Anterior cingulate cortex (tissue), 58 donors: Measurements from ENCODE around the gene RIMS3.

Experiments used
- DNase-seq, 58 donors: peaks; one replicate each; lab custom pipeline; 2025; lab: John Stamatoyannopoulos, UW

RIMS3 gene

GRCh38 chr1:40658751-40659648 is 6.5 kb downstream of the RIMS3 start:
- no peak for DNase-seq

- no peak for DNase-seq
These were observed 8.4 kb downstream of the RIMS3 start for GRCh38 chr1:40657046-40657445.

DNA sequence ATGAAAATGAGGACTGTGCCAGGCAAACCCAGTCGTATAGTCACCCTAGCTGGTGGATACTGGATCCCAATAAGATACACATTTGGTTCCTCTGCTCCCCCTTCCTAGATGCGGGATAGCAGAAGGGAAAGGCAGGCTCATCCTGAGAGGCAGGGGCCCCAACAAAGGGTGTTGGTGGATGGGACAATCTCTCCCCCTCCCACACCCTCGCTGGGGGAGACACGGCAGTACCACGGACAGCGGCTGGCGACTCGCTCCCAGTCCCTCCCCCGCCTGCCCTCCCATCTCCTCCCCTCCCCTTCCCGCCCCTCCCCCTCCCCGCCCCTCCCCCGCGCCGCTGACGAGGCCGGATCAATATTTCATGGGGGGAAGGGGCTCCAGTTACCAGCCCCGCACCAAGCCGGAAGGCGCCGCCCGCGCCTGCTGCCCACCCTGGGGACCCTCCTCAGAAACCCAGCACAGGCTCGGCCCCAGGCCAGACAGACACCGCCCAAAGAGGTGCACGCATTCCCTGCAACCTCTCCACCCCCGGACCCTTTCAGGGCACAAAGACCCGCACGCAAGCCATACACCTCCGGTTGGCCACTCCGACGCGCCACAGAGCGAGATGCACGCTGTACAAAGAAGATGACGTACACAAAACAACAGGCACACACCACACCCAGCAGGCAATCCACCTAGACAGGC is 11.5 kb downstream of the RIMS3 start:
- peak in 1 of 58 donors; percentile 43 for DNase-seq

GRCh38 chr1:40652979-40653378 is 12.5 kb downstream of the RIMS3 start:
- DNase-seq: no peak

DNA sequence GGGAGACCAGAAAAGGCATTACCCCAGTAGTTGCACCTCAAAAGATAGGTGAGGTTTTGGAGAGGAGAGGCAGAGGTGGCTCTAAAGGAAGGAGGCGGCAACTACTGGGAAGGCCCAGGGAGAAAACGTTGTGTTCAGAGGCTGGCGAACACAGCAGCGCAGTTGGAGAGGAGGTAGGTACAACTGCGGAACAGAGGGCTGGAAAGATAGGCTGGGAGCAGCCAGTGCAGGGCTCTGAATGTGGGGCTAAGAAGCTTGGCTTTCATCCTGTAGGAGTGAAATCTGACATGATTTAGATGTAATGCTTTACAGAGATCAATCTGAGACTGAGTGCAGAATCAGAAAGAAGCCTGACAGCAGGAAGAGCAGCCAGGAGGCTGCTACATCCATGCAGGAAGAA is 13.0 kb downstream of the RIMS3 start:
- peak in 2 of 58 donors; percentile 33 to 34 for DNase-seq

DNA sequence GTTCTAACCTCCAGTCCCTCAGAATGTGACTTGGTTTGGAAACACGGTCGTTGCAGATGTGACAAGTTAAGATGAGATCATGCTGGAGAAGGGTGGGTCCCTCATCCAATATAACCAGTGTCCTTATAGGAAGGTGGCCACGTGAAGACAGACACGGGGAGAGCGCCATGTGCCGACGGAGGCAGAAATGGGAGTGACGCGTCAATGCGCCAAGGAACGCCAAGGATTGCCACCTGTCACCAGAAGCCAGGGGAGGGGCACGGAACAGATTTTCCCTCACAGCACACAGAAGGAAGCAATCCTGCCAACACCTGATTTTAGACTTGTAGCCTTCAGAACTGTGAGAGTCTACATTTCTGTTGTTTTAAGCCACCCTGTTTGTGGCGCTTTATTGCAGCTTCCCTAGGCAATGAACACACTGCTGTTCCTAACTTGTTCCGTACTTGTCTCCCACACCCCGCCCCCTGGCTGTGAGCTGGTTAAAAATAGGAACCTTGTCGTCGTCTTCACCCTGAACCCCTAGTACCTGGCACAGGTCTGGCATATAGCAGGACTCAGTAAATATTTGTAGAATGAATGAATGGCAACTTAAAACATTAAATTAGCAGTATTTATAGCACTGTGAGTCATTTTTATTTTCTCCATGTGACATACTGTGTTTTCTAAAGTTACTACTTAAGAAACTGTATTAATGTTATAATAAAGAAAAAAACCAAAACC is 14.2 kb downstream of the RIMS3 start:
- peak in 35 of 58 donors; percentile 8 to 81 (median 43) for DNase-seq

GRCh38 chr1:40650075-40650474 is 15.4 kb downstream of the RIMS3 start:
- DNase-seq: no peak

- DNase-seq: peak in 8 of 58 donors; percentile 19 to 58 (median 32)
These were observed 15.9 kb downstream of the RIMS3 start for GRCh38 chr1:40649592-40649930.

GRCh38 chr1:40648928-40649591 is 16.4 kb downstream of the RIMS3 start:
- peak in 9 of 58 donors; percentile 8 to 57 (median 35) for DNase-seq

DNA sequence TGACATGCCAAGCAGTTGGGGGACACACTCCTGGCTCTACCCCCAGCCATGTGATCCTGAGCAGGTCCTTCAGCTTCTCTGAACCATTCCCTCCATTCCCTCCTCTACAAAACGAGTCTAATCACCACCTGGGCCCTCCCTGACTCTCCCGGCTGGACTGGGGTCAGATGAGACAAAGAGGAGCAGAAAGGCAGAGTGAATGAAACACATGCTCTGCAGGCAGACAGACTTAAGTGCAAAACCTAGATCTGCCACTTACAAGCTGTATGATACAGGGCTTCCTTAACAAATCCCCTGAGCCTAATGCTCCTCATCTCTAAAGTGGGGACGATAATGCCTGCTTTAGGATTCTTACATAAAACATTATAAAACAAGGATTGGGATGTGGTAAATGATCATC is 17.3 kb downstream of the RIMS3 start:
- no peak for DNase-seq

GRCh38 chr1:40646315-40646714 is 19.2 kb downstream of the RIMS3 start:
- no peak for DNase-seq

GRCh38 chr1:40645118-40645680 is 20.3 kb downstream of the RIMS3 start:
- no peak for DNase-seq

DNA sequence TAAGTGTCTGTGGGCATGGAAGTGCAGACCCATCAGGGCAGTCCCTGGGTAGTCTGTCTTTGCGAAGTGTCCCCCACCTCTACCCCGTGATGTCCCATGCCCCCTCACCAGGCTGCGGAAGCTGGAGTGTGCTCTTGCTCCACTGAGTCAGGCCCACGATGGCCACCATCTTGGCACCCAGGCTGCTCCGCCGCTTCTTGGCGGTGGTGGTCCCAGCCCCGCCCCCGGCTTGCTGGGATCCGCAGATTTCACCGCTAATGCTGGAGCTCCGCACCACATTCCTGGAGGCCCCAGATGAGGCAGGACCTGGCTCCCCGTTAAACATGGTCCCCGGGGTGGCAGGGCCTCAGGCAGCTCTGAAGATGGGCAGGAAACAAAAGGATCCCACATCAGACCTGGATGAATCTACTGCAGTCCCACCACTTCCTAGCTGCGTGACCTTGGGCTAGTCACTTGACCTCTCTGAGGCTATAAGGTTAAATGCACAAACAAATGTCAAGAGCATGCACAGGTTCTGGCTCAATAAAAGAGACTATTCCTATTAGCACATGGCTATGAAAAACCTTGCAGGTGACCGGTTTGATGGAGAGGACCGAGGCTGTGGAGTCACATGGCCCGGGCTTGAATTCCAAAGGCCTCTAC is 23.8 kb downstream of the RIMS3 start:
- no peak for DNase-seq

DNA sequence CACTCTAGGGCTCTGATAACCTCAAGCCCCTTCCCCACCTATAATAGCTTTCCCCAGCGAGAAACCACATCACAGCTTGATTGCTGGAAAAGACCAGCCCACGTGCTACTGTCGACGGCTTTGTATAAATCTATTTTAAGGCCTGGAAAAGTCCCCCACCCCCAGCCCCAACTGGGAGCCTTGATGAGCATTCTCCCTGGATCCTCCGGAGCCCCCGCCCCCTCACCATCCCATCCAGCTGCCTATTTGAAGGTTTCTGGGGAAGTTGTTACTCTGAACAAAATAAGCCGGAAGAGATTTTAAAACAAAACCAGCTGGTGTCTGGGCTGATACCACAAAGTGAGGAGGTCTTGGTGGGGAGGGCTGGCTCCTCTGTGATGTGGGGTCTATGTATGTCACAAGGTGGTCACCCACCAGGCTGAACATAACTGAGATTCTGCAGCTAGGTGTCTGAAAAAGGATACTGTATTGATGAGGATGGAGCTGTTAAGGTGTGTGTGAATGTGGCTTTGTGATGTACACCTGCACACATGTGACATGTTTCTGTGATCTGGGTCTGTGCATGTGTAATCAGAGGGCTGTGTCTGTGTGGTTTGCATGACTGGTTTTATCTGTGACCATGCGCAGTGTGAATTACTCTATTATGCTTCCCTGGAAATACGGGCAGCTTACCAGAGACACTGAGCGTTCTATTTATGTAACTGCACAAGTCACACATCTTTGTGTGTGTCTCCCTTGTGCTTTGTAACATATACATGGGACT is 25.0 kb downstream of the RIMS3 start:
- peak in 4 of 58 donors; percentile 22 to 57 (median 46) for DNase-seq

DNA sequence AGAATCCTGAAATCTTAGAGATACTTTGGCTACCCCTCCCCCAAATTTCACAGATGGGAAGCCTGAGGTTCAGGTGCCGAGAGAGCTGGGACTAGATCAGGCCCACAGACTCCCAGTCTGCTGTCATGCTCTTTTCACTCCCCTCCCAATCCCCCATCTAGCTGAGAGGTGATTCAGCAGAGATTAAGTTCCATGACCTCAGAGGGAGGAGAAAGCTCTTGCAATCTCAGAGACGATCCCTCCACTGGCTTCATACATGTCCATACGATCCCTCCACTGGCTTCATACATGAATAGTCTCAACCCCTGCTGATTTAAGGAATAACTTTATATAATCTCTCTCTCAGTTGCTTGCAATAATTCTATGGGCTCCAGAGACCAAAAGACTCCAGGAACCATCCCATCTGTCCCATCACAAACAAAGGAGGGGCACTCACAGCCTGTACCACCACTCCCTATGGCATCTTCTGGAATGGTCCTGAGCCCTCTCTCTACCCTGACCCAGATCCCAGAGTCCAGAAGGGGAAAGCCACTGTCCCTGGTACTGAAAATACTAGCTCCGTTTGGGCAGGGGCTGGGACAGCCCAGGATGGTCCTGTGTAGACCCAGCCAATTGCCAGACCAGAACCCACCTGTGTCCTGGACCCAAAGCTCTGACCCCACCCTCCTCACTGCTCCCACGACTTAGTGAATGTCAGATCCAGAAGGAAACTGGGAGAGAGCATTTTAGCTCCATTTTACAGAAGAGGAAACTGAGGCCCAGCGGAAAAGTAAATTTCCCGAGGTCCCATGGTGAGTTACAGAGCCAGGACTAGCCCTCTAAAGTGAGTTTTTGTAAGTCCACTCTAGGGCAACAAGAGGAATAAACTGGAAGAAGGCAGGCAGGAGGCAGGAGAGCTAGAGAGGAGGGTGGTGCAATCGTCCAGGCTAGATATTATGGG is 27.1 kb downstream of the RIMS3 start:
- DNase-seq: no peak

- no peak for DNase-seq
These were observed 27.9 kb downstream of the RIMS3 start for GRCh38 chr1:40637470-40638007.

DNA sequence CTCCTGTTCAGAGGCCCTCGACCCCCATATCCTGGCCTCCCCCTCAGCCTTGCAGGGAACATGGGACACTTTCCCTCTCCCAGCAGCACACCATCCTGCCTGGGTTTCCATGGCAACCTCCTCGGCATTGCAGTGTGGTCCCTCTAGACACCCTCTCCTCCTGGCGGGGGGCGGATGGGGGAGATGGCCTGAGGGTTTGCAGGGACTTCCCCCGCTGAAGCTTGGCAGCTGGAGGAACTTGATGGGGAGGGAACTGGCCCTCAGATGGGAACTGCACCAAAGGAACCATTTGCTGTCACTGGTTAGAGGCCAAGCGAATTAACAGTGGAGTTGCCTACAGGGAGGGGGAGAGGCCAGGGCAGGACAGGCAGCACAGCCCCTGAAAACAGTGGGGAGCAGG is 28.7 kb downstream of the RIMS3 start:
- peak in 5 of 58 donors; percentile 9 to 50 (median 22) for DNase-seq
